Measurements from ENCODE around the gene NEK2.
"Not testable (repeated sequence)": the region's sequence is repeated elsewhere in the genome, so short reads cannot be mapped to it uniquely, and the experiment has no call there.

GRCh38 chr1:211625866-211626265, 49.6 kb downstream of the NEK2 start:
- TF ChIP-seq, protein P1, sequence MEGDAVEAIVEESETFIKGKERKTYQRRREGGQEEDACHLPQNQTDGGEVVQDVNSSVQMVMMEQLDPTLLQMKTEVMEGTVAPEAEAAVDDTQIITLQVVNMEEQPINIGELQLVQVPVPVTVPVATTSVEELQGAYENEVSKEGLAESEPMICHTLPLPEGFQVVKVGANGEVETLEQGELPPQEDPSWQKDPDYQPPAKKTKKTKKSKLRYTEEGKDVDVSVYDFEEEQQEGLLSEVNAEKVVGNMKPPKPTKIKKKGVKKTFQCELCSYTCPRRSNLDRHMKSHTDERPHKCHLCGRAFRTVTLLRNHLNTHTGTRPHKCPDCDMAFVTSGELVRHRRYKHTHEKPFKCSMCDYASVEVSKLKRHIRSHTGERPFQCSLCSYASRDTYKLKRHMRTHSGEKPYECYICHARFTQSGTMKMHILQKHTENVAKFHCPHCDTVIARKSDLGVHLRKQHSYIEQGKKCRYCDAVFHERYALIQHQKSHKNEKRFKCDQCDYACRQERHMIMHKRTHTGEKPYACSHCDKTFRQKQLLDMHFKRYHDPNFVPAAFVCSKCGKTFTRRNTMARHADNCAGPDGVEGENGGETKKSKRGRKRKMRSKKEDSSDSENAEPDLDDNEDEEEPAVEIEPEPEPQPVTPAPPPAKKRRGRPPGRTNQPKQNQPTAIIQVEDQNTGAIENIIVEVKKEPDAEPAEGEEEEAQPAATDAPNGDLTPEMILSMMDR (IDR thresholded peaks at IDR 0.05), result not testable (repeated sequence)
- not testable (repeated sequence) for TF ChIP-seq EZH2 (IDR thresholded peaks at IDR 0.05; ENCODE audit: borderline replicate concordance, insufficient read depth, low read depth, low read length, poor library complexity, severe bottlenecking)

Data from B cell (primary cell).